Stimulated activated effector memory CD8-positive, alpha-beta T cell treated with anti-CD3 and anti-CD28 coated beads, Interleukin-12 subunit alpha, Interleukin-12 subunit beta, amount 100 ng/mL, for 72 hours (primary cell): Measurements from ENCODE around the gene IQCE.
A peak's percentile ranks its signal among the peaks of the same experiment; 100 is the strongest.

Source experiments
- ATAC-seq: fragments of 150-1000 bp; cut with Tn5 transposase; 2 replicates; pipeline ENCODE4 v1.10.0; 2021
- DNase-seq, 2 donors: peaks; one replicate each; pipeline ENCODE4 v3.0.0; 2021 to 2022; ENCODE audit warnings: low spot score in 2 of 2
- H3K27ac Mint-ChIP-seq: one replicate; pipeline ENCODE4 v1.8.0; 2022; ENCODE audit warnings: mild to moderate bottlenecking, mixed read lengths
- H3K36me3 Mint-ChIP-seq: one replicate; pipeline ENCODE4 v1.8.0; 2022; ENCODE audit warnings: mild to moderate bottlenecking, mixed read lengths
- H3K4me1 Mint-ChIP-seq: one replicate; pipeline ENCODE4 v1.8.0; 2022; ENCODE audit warnings: mixed read lengths
- H3K4me3 Mint-ChIP-seq: one replicate; pipeline ENCODE4 v1.8.0; 2022; ENCODE audit warnings: mild to moderate bottlenecking, mixed read lengths
- H3K9me3 Mint-ChIP-seq: one replicate; pipeline ENCODE4 v1.8.0; 2022; ENCODE audit warnings: mixed read lengths

Gene IQCE

DNA sequence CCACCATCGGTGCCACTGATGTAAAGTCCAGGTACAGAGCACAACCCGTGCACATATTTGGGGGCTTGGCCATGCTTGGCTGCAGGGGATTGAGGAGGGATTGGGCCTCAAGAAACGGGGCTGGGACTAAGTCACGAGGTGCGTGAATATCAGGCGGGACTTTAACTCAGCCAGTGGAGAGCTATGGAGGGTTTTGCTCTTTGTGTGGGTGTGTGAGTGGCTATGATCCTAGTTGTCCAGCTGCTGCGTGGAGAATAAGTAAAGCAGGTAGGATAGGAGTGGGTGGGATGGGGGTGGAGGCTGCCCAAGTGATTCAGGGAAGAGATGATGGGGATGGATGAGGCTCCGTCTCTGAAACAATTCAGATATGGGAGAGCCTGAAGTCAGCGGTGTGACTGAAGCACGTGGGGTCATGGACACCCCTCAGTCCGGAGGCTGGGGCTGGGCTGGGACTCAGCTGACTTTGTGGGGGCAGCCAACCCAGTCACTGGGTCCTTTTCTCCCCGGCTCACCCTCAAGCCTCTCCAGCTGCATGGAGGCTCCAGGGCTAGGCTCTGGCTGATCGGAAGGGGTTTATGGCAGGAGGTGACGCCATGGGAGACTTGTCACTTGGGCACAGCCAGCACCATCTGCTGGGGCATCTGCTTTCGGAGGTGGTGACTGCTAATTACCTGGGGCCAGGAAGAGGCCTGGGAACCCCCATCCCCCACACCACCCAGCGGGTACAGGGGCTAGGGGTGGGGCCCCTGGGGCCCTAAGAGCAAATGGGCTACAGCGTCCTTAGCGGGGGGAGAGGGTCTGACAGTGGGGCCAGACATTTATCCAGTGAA lies 40.9 kb upstream of the IQCE start:
- H3K36me3 Mint-ChIP-seq: peaks cover 27% of the 10 kb centered on the region
- peak overlapping the region; percentile 63 for H3K27ac Mint-ChIP-seq
- H3K4me1 Mint-ChIP-seq: peaks cover 42% of the 10 kb centered on the region
- H3K4me3 Mint-ChIP-seq: peak overlapping the region; percentile 68
- ATAC-seq: no peak
- no peaks in the 10 kb centered on the region for H3K9me3 Mint-ChIP-seq
- no peak for DNase-seq

- no peak overlapping the region for H3K27ac Mint-ChIP-seq
- no peak for ATAC-seq
- H3K9me3 Mint-ChIP-seq: no peaks in the 10 kb centered on the region
- DNase-seq: no peak
- peak overlapping the region; percentile 68 for H3K4me3 Mint-ChIP-seq
- H3K4me1 Mint-ChIP-seq: peaks cover 38% of the 10 kb centered on the region
- H3K36me3 Mint-ChIP-seq: peaks cover 34% of the 10 kb centered on the region
Measured at GRCh38 chr7:2518737-2519118, 40.1 kb upstream of the IQCE start.

GRCh38 chr7:2519119-2519930 lies 39.5 kb upstream of the IQCE start, which contains the start of gene LFNG:
Gene LFNG, plus strand, starts transcription at chr7:2519774. Its CDS starts 88 bp downstream, at chr7:2519862.
- DNase-seq (peak; percentile 79 to 90), ATAC-seq (peak; percentile 79)
- Mint-ChIP-seq H3K4me3 (peak within 1 kb of the TSS; percentile 95), H3K4me1 (peaks cover 38% of the 10 kb centered on the region), H3K36me3 (peaks cover 37% of the 10 kb centered on the region), H3K27ac (peak within 1 kb of the TSS; percentile 85), H3K9me3 (no peaks in the 10 kb centered on the region)

DNA sequence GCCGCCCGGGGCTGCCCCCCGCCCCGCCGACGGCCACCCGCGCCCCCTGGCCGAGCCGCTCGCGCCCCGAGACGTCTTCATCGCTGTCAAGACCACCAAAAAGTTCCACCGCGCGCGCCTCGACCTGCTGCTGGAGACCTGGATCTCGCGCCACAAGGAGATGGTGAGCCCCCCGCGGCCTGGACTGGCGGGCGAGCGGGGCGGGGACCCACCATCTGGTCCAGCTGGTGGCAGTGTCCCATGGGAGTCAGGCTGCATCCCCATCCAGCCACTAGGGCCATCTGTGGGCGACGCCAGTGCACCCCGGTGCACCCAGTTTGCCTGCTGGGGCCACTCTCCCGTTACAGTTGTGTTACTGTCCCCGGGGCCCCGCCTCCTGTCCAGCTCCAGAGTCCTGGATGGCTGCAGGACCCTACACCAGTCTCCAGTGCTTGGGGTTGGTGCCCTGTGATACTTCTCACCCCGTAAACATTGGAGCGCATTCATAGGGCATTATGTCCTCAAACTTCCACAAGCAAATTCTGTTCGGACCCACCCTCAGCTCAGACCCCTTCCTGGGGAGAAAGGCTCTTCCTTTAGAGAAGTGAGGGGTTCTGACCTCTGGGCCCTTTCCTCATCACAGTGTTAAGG lies 38.5 kb upstream of the IQCE start:
- DNase-seq (peak in 1 of 2 donors; percentile 77), ATAC-seq (no peak)
- peak overlapping the region; percentile 95 for H3K4me3 Mint-ChIP-seq
- H3K9me3 Mint-ChIP-seq: no peaks in the 10 kb centered on the region
- H3K4me1 Mint-ChIP-seq: peaks cover 38% of the 10 kb centered on the region
- H3K27ac Mint-ChIP-seq: peak overlapping the region; percentile 85
- peaks cover 43% of the 10 kb centered on the region for H3K36me3 Mint-ChIP-seq

DNA sequence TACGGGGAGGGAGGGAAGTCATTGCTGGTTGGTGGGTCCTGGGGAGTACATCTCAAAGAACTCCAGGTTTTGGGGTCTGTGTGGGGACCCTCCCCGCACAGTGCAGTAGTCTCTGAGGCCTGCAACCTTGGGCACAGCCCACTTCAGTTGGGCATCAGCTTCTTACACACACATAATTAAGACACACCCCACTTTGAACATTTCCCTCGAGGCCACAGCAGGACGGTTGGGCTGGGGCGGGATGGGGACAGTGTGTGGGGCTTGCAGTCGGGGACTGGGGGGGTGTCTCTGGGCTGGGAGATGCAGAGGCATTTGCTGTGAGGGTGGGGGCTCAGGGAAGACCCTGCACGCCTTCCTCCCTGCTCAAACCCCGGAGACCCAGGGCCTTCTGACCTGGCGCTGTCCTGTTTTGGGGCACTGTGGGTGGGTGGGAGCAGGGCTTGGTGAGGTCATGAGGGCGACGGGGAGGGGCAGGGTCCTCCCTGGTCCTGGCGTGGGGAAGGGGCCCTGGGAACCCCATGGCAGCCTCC lies 38.0 kb upstream of the IQCE start:
- Mint-ChIP-seq H3K36me3 (peaks cover 49% of the 10 kb centered on the region), H3K4me3 (peak overlapping the region; percentile 95), H3K9me3 (no peaks in the 10 kb centered on the region), H3K4me1 (peaks cover 43% of the 10 kb centered on the region), H3K27ac (peak overlapping the region; percentile 85)
- no peak for DNase-seq
- no peak for ATAC-seq

GRCh38 chr7:2521341-2521745 lies 37.4 kb upstream of the IQCE start:
- no peak for DNase-seq
- peak; percentile 0 for ATAC-seq
- peaks cover 54% of the 10 kb centered on the region for H3K36me3 Mint-ChIP-seq
- H3K4me1 Mint-ChIP-seq: peaks cover 45% of the 10 kb centered on the region
- peak overlapping the region; percentile 95 for H3K4me3 Mint-ChIP-seq
- no peaks in the 10 kb centered on the region for H3K9me3 Mint-ChIP-seq
- H3K27ac Mint-ChIP-seq: peak overlapping the region; percentile 93

DNA sequence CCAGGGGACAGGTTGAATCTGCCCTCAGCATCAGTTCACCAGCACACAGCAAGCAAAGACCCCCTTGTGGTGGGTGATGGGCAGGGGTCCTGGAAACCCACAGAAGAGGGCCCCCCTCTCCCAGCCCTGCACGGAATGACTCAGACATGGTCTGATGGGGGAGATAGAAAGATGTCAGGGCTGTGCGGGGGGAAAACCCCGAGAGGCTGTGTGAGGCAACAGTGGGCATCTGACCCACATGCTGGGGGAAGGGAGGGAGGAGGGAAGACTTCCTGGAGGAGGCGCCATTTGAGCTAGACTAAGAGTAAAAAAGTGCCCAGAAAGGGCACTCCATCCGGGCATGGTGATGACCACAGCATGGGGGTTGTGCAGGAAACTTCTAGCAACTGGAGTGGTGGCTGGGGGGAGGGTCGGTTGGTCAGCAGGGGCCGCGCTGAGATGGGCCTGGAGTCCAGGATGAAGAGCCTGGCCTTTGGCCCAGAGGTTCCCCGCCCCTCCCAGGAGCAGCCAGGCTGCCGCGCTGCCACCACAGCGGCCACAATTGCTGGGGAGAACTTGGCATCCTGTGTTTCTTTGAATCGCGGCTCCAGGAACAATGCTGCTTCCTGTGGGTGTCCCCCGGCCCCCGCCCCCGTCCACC lies 36.7 kb upstream of the IQCE start:
- Mint-ChIP-seq H3K36me3 (peaks cover 59% of the 10 kb centered on the region), H3K9me3 (no peaks in the 10 kb centered on the region), H3K4me3 (peak overlapping the region; percentile 95), H3K27ac (peak overlapping the region; percentile 93), H3K4me1 (peaks cover 50% of the 10 kb centered on the region)
- ATAC-seq (peak; percentile 75), DNase-seq (peak; percentile 54 to 88)

- DNase-seq: peak in 1 of 2 donors; percentile 67
- no peak for ATAC-seq
- peak overlapping the region; percentile 95 for H3K4me3 Mint-ChIP-seq
- peak overlapping the region; percentile 93 for H3K27ac Mint-ChIP-seq
- peaks cover 50% of the 10 kb centered on the region for H3K4me1 Mint-ChIP-seq
- H3K9me3 Mint-ChIP-seq: no peaks in the 10 kb centered on the region
- H3K36me3 Mint-ChIP-seq: peaks cover 68% of the 10 kb centered on the region
Measured at GRCh38 chr7:2522780-2523433, 35.9 kb upstream of the IQCE start.

- no peak for DNase-seq
- peak overlapping the region; percentile 93 for H3K27ac Mint-ChIP-seq
- no peaks in the 10 kb centered on the region for H3K9me3 Mint-ChIP-seq
- peak overlapping the region; percentile 95 for H3K4me3 Mint-ChIP-seq
- H3K4me1 Mint-ChIP-seq: peaks cover 50% of the 10 kb centered on the region
- no peak for ATAC-seq
- H3K36me3 Mint-ChIP-seq: peaks cover 70% of the 10 kb centered on the region
Measured at GRCh38 chr7:2523461-2523936, 35.3 kb upstream of the IQCE start.

- ATAC-seq (no peak), DNase-seq (no peak)
- H3K36me3 Mint-ChIP-seq: peaks cover 74% of the 10 kb centered on the region
- peaks cover 56% of the 10 kb centered on the region for H3K4me1 Mint-ChIP-seq
- no peak overlapping the region for H3K27ac Mint-ChIP-seq
- no peaks in the 10 kb centered on the region for H3K9me3 Mint-ChIP-seq
- H3K4me3 Mint-ChIP-seq: peak overlapping the region; percentile 95
Measured at GRCh38 chr7:2523941-2524807, 34.6 kb upstream of the IQCE start.

GRCh38 chr7:2524808-2525657 lies 33.7 kb upstream of the IQCE start:
- DNase-seq (no peak), ATAC-seq (no peak)
- H3K27ac Mint-ChIP-seq: no peak overlapping the region
- no peaks in the 10 kb centered on the region for H3K9me3 Mint-ChIP-seq
- peaks cover 65% of the 10 kb centered on the region for H3K4me1 Mint-ChIP-seq
- peaks cover 81% of the 10 kb centered on the region for H3K36me3 Mint-ChIP-seq
- no peak overlapping the region for H3K4me3 Mint-ChIP-seq

- Mint-ChIP-seq H3K9me3 (no peaks in the 10 kb centered on the region), H3K4me3 (no peak overlapping the region), H3K36me3 (peaks cover 86% of the 10 kb centered on the region), H3K4me1 (peaks cover 74% of the 10 kb centered on the region), H3K27ac (no peak overlapping the region)
- ATAC-seq: no peak
- DNase-seq: no peak
Measured at GRCh38 chr7:2525658-2526630, 32.8 kb upstream of the IQCE start.
